GM12865 (cell line): ENCODE results near the gene SAPCD2.

Source experiments
- DNase-seq: peaks from one replicate; pipeline ENCODE4 v3.0.0; 2010; ENCODE audit warnings: low read depth
- H3K4me3 ChIP-seq: 2 replicates; pipeline ENCODE4 v1.5.1; 2011; ENCODE audit warnings: mild to moderate bottlenecking, low read depth, low read length, control low read depth
- TF ChIP-seq, protein P1 (sequence below): IDR thresholded peaks from 2 replicates; pipeline ENCODE4 v1.5.1; 2011; ENCODE audit warnings: low read length, control low read depth, low read depth, inconsistent platforms; ENCODE audit not compliant: insufficient read depth; ENCODE audit errors: missing control alignments

Gene SAPCD2

GRCh38 chr9:137020771-137021567, 49.4 kb downstream of the SAPCD2 start:
- no peak overlapping the region for H3K4me3 ChIP-seq
- TF ChIP-seq, protein P1, sequence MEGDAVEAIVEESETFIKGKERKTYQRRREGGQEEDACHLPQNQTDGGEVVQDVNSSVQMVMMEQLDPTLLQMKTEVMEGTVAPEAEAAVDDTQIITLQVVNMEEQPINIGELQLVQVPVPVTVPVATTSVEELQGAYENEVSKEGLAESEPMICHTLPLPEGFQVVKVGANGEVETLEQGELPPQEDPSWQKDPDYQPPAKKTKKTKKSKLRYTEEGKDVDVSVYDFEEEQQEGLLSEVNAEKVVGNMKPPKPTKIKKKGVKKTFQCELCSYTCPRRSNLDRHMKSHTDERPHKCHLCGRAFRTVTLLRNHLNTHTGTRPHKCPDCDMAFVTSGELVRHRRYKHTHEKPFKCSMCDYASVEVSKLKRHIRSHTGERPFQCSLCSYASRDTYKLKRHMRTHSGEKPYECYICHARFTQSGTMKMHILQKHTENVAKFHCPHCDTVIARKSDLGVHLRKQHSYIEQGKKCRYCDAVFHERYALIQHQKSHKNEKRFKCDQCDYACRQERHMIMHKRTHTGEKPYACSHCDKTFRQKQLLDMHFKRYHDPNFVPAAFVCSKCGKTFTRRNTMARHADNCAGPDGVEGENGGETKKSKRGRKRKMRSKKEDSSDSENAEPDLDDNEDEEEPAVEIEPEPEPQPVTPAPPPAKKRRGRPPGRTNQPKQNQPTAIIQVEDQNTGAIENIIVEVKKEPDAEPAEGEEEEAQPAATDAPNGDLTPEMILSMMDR = no peak
- DNase-seq = no peak

- H3K4me3 ChIP-seq = no peak overlapping the region
- TF ChIP-seq, protein P1 = no peak
- no peak for DNase-seq
Measured at GRCh38 chr9:137019891-137020683, 50.3 kb downstream of the SAPCD2 start.

- TF ChIP-seq, protein P1 = no peak
- no peak overlapping the region for H3K4me3 ChIP-seq
- DNase-seq = no peak
Measured at GRCh38 chr9:137018761-137019559, 51.4 kb downstream of the SAPCD2 start.

GRCh38 chr9:137017791-137018497, 52.4 kb downstream of the SAPCD2 start:
- TF ChIP-seq, protein P1 = no peak
- no peak overlapping the region for H3K4me3 ChIP-seq
- DNase-seq = no peak

DNA sequence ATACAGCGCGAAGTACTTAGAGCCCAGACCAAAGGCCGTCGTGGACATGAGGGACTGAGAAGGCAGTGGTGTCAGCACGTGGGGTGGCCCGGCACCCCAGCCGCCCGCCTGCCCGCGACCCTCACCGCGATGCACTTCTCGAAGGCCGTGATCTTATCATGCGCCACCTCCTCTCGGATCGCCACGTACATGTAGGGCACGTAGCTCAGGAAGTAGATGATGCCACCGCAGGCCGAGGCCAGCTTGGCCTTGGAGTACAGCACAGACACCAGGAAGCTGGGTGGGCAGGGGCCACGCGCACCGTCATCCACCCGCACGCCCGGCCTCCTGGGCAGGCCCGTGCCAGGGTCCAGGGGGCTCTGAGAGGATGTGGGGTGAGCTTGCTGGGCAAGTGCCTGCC, 53.3 kb downstream of the SAPCD2 start:
- no peak for DNase-seq
- H3K4me3 ChIP-seq = no peak overlapping the region
- TF ChIP-seq, protein P1 = no peak

GRCh38 chr9:137016436-137016835, 53.9 kb downstream of the SAPCD2 start:
- DNase-seq = no peak
- TF ChIP-seq, protein P1 = no peak
- H3K4me3 ChIP-seq = no peak overlapping the region
